Activated B cell treated with CpG ODN at 0.5 μM for 24 hours (primary cell): ENCODE results near the gene MYCBP2. TPM values are rescaled to one million over a fixed set of nuclear protein-coding genes. Genes with fewer than 3 reads are reported as not detected.

ENCODE experiments used
- ATAC-seq: fragments of 200-7000 bp; cut with Tn5 transposase; one replicate; pipeline ENCODE4 v1.10.0; 2021; ENCODE audit warnings: low read depth, mild to moderate bottlenecking, moderate library complexity
- CTCF ChIA-PET: fragments of 350-600 bp; sonication (Branson Sonifier 250); formaldehyde crosslinking; loops from one replicate; lab custom pipeline; 2021; ENCODE audit warnings: antibody characterized with exemption; lab: Charles Lee
- POLR2A ChIA-PET: fragments of 350-600 bp; sonication (Branson Sonifier 250); formaldehyde crosslinking; loops from one replicate; lab custom pipeline; 2021; ENCODE audit warnings: antibody characterized with exemption; lab: Charles Lee
- DNase-seq: peaks from one replicate; pipeline ENCODE4 v3.0.0; 2022
- H3K27ac Mint-ChIP-seq: one replicate; pipeline ENCODE4 v1.8.0; 2020; ENCODE audit warnings: mixed read lengths
- H3K27me3 Mint-ChIP-seq: one replicate; pipeline ENCODE4 v1.8.0; 2021; ENCODE audit warnings: mixed read lengths
- H3K36me3 Mint-ChIP-seq: one replicate; pipeline ENCODE4 v1.8.0; 2021; ENCODE audit warnings: low read depth, mixed read lengths
- H3K4me1 Mint-ChIP-seq: one replicate; pipeline ENCODE4 v1.8.0; 2021; ENCODE audit warnings: mixed read lengths
- H3K4me3 Mint-ChIP-seq: one replicate; pipeline ENCODE4 v1.8.0; 2020; ENCODE audit warnings: mild to moderate bottlenecking, mixed read lengths
- H3K9me3 Mint-ChIP-seq: one replicate; pipeline ENCODE4 v1.8.0; 2020; ENCODE audit warnings: mixed read lengths
- intact Hi-C: fragments of 100-400 bp; cut with micrococcal nuclease; formaldehyde crosslinking; loops from one replicate; pipeline ENCODE4 v1.15.1; 2024
- total RNA-seq: library from RNA; stranded (reverse); gene quantifications from 2 replicates; pipeline ENCODE4 v1.2.3, GENCODE V29; 2022
- TF ChIP-seq, protein P1 (sequence below): fragments of 200-600 bp; IDR thresholded peaks from one replicate; pipeline ENCODE4 v1.8.0; 2022; ENCODE audit warnings: antibody characterized with exemption, mild to moderate bottlenecking

The MYCBP2 gene, protein sequence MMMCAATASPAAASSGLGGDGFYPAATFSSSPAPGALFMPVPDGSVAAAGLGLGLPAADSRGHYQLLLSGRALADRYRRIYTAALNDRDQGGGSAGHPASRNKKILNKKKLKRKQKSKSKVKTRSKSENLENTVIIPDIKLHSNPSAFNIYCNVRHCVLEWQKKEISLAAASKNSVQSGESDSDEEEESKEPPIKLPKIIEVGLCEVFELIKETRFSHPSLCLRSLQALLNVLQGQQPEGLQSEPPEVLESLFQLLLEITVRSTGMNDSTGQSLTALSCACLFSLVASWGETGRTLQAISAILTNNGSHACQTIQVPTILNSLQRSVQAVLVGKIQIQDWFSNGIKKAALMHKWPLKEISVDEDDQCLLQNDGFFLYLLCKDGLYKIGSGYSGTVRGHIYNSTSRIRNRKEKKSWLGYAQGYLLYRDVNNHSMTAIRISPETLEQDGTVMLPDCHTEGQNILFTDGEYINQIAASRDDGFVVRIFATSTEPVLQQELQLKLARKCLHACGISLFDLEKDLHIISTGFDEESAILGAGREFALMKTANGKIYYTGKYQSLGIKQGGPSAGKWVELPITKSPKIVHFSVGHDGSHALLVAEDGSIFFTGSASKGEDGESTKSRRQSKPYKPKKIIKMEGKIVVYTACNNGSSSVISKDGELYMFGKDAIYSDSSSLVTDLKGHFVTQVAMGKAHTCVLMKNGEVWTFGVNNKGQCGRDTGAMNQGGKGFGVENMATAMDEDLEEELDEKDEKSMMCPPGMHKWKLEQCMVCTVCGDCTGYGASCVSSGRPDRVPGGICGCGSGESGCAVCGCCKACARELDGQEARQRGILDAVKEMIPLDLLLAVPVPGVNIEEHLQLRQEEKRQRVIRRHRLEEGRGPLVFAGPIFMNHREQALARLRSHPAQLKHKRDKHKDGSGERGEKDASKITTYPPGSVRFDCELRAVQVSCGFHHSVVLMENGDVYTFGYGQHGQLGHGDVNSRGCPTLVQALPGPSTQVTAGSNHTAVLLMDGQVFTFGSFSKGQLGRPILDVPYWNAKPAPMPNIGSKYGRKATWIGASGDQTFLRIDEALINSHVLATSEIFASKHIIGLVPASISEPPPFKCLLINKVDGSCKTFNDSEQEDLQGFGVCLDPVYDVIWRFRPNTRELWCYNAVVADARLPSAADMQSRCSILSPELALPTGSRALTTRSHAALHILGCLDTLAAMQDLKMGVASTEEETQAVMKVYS (N-terminal part only)
- 310 and 314 TPM in 2 replicates for total RNA-seq

DNA sequence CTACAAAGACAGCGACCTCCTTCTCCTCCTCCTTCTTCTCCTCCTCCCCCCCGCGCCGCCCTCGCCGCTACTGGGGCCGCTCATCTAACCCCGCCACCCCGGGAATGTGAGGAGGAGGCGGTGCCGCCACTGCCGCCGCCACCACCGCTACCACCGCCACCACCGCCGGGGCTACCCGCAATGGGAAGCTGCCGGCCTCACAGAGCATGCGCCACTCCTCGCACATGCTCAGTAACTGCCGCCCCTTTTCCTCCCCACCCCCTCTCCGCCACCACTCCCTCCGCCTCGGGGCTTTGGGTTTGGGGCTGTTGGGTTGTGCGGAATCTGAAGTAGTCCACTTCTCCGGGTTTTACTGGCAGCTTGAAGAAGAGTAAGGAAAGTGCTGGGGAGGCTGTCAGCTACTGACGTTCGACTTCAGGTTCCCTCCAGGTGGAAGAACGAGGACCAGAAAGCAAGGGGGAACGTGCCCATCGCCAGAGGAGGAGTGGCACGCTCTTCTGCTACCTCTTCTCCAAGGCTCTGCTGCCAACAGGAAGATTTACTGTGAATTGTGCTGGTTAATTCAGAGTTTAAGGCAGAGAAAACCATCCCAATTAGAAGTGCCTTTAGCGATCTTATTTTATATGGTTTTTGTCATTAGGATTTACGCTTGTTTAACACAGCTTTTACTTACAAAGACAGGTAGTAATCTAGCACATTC lies at the start of gene MYCBP2:
MYCBP2 (minus strand) TSS at position 190 of the 700 bp plus-strand sequence. CDS start 319 bp downstream, outside the sequence.
- CTCF ChIA-PET, result interaction anchor here (0.7 to 7.4 kb wide), 10 partner anchors 10 to 151 kb away, joined by 3 to 95 read pairs (median 4); no protein-coding TSS in a partner anchor
- Mint-ChIP-seq H3K9me3 (no peaks in the 10 kb centered on the region), H3K4me3 (peak within 1 kb of the TSS; percentile 97), H3K27me3 (no peaks in the 10 kb centered on the region), H3K36me3 (peaks cover 24% of the 10 kb centered on the region), H3K4me1 (peaks cover 76% of the 10 kb centered on the region), H3K27ac (peak within 1 kb of the TSS; percentile 98)
- peak; percentile 95 for DNase-seq
- intact Hi-C loops, result loop anchor here (1.0 to 2.0 kb wide), 7 partner anchors 22 to 370 kb away; partner anchors contain the start of gene SLAIN1
- POLR2A ChIA-PET, result interaction anchor here (0.6 to 6.7 kb wide), 28 partner anchors 10 to 177 kb away, joined by 3 to 272 read pairs (median 5); no protein-coding TSS in a partner anchor
- TF ChIP-seq, protein P1, sequence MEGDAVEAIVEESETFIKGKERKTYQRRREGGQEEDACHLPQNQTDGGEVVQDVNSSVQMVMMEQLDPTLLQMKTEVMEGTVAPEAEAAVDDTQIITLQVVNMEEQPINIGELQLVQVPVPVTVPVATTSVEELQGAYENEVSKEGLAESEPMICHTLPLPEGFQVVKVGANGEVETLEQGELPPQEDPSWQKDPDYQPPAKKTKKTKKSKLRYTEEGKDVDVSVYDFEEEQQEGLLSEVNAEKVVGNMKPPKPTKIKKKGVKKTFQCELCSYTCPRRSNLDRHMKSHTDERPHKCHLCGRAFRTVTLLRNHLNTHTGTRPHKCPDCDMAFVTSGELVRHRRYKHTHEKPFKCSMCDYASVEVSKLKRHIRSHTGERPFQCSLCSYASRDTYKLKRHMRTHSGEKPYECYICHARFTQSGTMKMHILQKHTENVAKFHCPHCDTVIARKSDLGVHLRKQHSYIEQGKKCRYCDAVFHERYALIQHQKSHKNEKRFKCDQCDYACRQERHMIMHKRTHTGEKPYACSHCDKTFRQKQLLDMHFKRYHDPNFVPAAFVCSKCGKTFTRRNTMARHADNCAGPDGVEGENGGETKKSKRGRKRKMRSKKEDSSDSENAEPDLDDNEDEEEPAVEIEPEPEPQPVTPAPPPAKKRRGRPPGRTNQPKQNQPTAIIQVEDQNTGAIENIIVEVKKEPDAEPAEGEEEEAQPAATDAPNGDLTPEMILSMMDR, result no peak
- peak; percentile 67 for ATAC-seq

DNA sequence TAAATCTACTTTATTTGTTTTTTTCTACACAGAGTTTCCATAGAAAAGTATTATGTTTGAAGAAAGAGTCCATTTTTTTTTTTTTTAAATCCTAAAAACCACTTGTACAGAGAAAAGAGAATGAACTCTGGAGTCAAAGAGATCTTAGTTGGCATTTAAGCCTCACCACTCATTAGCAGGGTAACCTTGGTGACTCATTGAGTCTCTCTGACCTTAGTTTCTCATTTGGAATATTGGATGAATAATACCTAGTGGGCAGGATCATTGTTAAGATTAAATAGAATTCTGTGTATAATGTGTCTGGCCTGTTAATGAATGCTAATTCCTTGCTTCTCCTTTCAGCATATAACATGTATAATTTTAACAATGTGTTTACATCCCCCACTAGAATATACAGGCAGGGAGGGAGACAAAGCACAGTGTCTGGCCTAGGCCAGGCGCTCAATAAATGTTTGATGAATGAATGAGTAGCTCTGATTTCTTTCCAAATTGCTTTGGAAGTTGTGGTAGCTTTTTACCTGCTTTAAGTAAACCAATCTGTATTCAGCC lies 48.7 kb upstream of the MYCBP2 start:
- H3K27ac Mint-ChIP-seq, result no peak overlapping the region
- no peak overlapping the region for H3K4me3 Mint-ChIP-seq
- intact Hi-C loops, result no loop called here
- TF ChIP-seq, protein P1, result no peak
- ATAC-seq, result no peak
- no peak for DNase-seq
- peaks cover 3% of the 10 kb centered on the region for H3K9me3 Mint-ChIP-seq
- no peaks in the 10 kb centered on the region for H3K36me3 Mint-ChIP-seq
- CTCF ChIA-PET, result no interaction called here
- peaks cover 14% of the 10 kb centered on the region for H3K4me1 Mint-ChIP-seq
- no peaks in the 10 kb centered on the region for H3K27me3 Mint-ChIP-seq
- POLR2A ChIA-PET, result no interaction called here

DNA sequence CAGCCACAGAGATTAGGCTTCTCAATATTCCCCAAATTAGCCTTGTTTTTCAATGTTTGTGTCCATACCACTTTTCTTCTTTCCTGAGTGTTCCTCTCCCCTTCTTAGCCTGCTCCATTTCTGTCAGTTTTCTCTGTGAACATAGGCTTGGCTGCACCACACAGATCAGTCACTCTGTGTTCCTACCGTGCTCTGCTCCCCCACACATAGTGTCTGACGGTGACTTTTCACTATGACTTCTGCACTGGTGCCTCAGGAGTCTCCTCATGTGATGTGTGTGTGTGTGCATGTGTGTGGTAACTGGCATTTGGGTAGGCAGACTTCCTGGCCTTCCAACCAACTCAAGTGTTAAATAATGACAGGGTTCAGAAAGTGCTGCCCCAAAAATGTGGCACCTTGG lies 47.9 kb upstream of the MYCBP2 start:
- TF ChIP-seq, protein P1, result no peak
- intact Hi-C loops, result no loop called here
- DNase-seq, result no peak
- H3K27me3 Mint-ChIP-seq, result no peaks in the 10 kb centered on the region
- H3K27ac Mint-ChIP-seq, result no peak overlapping the region
- ChIA-PET POLR2A (no interaction called here), CTCF (no interaction called here)
- no peaks in the 10 kb centered on the region for H3K36me3 Mint-ChIP-seq
- no peak overlapping the region for H3K4me3 Mint-ChIP-seq
- peaks cover 3% of the 10 kb centered on the region for H3K9me3 Mint-ChIP-seq
- ATAC-seq, result peak; percentile 34
- H3K4me1 Mint-ChIP-seq, result peaks cover 14% of the 10 kb centered on the region

DNA sequence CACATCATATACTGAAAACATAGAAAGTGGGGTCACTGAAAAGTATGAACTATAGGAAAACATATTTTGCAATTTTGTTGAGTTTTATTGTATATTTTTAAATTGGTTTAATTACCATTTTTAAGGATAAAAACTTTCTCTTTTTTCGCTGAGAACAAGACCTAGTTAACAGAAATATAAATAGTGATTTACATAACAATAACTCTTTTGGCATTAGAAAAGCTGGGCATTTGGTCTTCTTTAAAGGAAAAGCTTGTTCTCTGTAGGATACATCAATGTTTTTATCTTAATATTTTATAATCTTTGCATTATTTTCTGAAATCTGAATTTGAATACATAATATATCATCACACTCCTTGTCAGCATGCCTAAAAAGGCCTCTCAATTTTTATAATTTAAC lies 47.4 kb upstream of the MYCBP2 start:
- ATAC-seq (no peak), DNase-seq (no peak)
- H3K9me3 Mint-ChIP-seq, result peaks cover 3% of the 10 kb centered on the region
- H3K27me3 Mint-ChIP-seq, result no peaks in the 10 kb centered on the region
- H3K36me3 Mint-ChIP-seq, result no peaks in the 10 kb centered on the region
- H3K4me3 Mint-ChIP-seq, result no peak overlapping the region
- intact Hi-C loops, result no loop called here
- TF ChIP-seq, protein P1, result no peak
- ChIA-PET CTCF (no interaction called here), POLR2A (interaction anchor here (0.6 kb wide), 1 partner anchor 104 kb away, joined by 9 read pairs; no protein-coding TSS in a partner anchor)
- peaks cover 14% of the 10 kb centered on the region for H3K4me1 Mint-ChIP-seq
- no peak overlapping the region for H3K27ac Mint-ChIP-seq
